Measurements from ENCODE around the gene KTI12.

- TF ChIP-seq CTCF (conservative IDR thresholded peaks at IDR 0.05; ENCODE audit: low read depth, low read length) (no peak), EZH2 (IDR thresholded peaks at IDR 0.05; ENCODE audit: borderline replicate concordance, low read depth, low read length, poor library complexity, severe bottlenecking) (no peak)
These were observed 8.1 kb upstream of the KTI12 start for GRCh38 chr1:52041551-52042185.

Measured in A673 (cell line).